GM19467 (cell line): ENCODE data around the gene IRAK2.
"Not testable (repeated sequence)": the region's sequence is repeated elsewhere in the genome, so short reads cannot be mapped to it uniquely, and the experiment has no call there.

ENCODE experiments used
- ATAC-seq: cut with Tn5 transposase; IDR thresholded peaks from one replicate; pipeline ENCODE4 v1.9.1; 2021; ENCODE audit warnings: mild to moderate bottlenecking, moderate library complexity; ENCODE audit not compliant: unreplicated experiment

Gene IRAK2

GRCh38 chr3:10248984-10249748, 84.4 kb downstream of the IRAK2 start:
- no peak for ATAC-seq

DNA sequence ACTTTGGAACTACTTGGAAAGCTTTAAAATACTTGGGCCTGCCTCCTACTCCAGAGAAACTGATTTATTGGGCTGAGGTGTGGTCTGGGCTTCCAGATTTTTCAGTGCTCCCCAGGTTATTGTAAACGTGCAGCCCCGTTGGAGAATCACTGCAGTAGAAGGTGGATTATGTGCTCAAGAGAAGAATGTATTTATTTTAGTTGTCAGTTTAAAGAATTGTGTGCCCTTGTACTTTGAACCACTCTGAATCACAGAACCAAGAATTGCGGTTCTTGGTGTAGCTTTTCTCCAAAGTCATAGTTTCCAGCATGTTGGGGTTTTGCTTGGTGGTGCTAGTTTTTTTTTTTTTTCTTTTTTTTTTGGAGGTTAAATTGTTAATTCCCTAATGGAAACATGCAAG, 85.1 kb downstream of the IRAK2 start:
- no peak for ATAC-seq

- no peak for ATAC-seq
These were observed 86.3 kb downstream of the IRAK2 start for GRCh38 chr3:10251006-10251405.

DNA sequence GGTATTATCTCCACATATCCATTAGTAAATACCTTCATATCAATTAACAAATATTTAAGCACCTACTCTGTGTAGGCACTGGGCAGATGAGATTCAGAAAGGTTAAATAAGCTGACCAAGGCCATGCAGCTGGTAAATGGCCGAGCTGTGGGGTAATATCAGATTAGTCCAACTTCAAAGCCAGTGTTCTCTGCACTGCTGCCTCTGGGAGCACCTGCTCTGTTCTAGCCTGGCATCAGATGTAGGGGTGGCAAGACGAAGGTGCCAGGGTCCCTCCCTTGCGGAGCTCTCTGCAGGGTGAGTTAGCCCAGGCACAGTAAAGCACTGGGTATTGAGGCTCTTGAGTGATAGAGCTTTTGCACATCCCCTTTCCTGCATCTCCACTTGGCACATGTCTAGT, 89.0 kb downstream of the IRAK2 start:
- ATAC-seq = no peak

GRCh38 chr3:10255835-10256234, 91.1 kb downstream of the IRAK2 start:
- ATAC-seq = no peak

GRCh38 chr3:10259036-10259435, 94.3 kb downstream of the IRAK2 start:
- ATAC-seq = no peak

GRCh38 chr3:10259798-10260197, 95.1 kb downstream of the IRAK2 start:
- no peak for ATAC-seq

DNA sequence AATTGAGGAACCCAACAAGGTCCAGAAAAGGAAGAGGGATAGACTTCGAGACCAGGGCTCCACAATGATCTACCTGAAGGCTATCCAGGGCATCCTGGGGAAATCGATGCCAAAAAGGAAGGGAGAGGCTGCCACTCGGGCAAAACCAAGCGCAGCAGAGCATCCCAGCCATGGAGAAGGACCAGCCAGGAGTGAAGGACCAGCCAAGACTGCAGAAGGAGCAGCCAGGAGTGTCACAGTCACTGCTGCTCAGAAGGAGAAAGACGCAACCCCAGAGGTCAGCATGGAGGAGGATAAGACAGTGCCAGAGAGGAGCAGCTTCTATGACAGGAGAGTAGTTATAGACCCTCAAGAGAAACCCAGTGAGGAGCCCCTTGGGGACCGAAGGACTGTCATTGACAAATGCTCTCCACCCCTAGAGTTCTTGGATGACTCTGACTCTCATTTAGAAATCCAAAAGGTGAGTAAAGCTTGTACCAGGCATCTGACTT, 95.5 kb downstream of the IRAK2 start:
- no peak for ATAC-seq

- no peak for ATAC-seq
These were observed 97.3 kb downstream of the IRAK2 start for GRCh38 chr3:10262027-10262426.

- no peak for ATAC-seq
These were observed 99.1 kb downstream of the IRAK2 start for GRCh38 chr3:10263646-10264363.

GRCh38 chr3:10265833-10266232, 101.1 kb downstream of the IRAK2 start:
- no peak for ATAC-seq

DNA sequence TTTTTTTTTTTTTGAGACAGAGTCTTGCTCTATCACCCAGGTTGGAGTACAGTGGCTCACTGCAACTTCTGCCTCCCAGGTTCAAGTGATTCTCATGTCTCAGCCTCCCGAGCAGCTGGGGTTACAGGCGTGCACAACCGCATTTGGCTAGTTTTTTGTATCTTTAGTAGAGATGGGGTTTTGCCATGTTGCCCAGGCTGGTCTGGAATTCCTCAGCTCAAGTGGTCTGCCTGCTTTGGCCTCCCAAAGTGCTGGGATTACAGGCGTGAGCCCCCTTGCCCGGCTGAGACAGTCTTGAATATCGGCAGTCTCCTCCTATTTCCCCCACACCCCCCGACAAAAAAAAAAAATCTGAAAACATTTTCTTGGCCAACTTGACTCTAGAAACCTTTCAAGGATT, 102.2 kb downstream of the IRAK2 start:
- ATAC-seq = not testable (repeated sequence)

DNA sequence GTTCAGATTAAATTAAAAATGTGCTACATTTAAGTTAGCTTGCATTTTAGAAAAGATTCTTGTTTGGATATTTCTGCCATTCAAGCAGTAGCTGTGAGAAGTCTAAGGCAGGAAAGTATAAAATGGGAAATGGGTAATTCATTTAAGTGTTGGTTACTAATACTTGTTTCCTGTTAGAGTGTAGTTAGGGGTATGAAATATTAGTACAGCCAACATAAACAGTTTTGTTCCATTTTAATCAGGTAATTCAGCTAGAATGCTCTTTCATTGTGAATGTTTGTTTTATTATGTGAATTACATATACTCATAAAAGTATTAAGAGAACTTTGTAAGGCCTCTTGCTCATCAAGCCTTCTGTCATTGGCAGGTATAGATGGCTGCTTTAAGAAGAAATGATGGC, 103.4 kb downstream of the IRAK2 start:
- no peak for ATAC-seq

- no peak for ATAC-seq
These were observed 104.2 kb downstream of the IRAK2 start for GRCh38 chr3:10268930-10269329.

DNA sequence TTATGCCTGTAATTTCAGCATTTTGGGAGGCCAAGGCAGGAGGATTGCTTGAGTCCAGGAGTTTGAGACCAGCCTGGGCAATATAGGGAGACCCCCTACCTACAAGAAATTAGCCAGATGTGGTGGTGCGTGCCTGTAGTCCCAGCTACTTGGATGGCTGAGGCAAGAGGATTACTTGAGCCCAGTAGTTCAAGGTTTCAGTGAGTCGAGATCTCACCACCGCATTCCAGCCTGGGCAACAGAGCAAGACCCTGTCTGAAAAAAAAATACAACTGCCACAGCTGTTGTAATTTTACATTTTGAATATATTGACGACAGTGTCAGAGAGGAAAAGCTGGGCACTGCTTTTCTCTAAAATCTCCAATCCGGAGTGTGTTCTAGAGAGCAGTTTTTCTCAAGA, 104.7 kb downstream of the IRAK2 start:
- ATAC-seq = no peak

GRCh38 chr3:10272476-10272875, 107.8 kb downstream of the IRAK2 start:
- not testable (repeated sequence) for ATAC-seq

DNA sequence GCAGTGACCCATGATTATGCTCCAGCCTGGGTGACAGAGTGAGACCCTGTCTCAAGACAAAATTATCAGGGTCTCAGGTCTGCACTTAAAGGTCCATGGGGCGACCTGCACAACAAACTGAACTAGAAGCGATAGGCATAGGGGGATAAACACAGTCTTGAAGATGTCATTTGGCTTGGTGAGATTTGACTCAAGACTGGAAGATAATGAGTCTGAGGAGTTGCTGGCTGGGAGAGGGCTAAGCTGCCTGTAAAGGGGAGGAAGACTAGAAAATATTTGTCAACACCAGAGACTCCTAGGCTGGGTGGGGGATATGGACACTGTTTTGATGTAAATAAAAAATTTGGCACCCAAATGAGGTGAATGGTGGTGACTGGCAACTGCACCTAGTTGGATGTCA, 108.3 kb downstream of the IRAK2 start:
- ATAC-seq = no peak

GRCh38 chr3:10273702-10274305, 109.1 kb downstream of the IRAK2 start:
- no peak for ATAC-seq

- ATAC-seq = no peak
These were observed 109.9 kb downstream of the IRAK2 start for GRCh38 chr3:10274601-10275000.

DNA sequence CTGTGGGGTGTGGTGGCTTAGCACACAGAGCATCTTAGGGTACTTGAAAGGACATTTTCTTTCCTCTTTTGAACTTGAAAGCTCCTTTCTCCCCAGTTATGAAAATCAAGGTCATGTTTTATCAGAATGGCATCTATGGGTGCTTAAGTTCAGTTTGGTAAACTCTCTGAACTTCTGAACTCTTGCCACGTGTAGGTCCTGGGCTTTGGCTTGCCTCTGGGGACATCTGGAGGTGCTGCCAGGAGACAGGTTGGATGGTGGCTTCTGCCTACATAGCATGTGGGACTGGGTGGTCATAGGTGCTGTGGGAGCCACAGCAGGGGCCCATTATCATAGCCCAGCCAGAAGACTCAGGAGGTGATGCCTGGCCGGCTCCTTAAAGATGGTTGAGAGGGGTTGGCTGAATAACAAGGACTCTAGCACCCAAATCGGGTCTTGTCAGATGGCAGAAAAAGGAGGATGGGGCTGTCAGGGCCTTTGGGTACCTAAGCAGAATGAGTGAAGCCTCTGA, 112.5 kb downstream of the IRAK2 start:
- no peak for ATAC-seq

GRCh38 chr3:10278501-10278900, 113.8 kb downstream of the IRAK2 start:
- no peak for ATAC-seq
